IMR-90 (cell line): Measurements from ENCODE around the gene TMSB15B. TPM values are rescaled to one million over a fixed set of nuclear protein-coding genes. Genes with fewer than 3 reads are reported as not detected.
"Not testable (repeated sequence)": the region's sequence is repeated elsewhere in the genome, so short reads cannot be mapped to it uniquely, and the experiment has no call there.

ENCODE experiments used
- ATAC-seq: fragments of 200-7000 bp; cut with Tn5 transposase; 2 replicates; pipeline ENCODE4 v1.9.1; 2020; ENCODE audit warnings: low read depth, mild to moderate bottlenecking, moderate library complexity
- BruUV-seq: library from RNA; stranded (reverse); fragments of 400-500 nt; replicated peaks from 2 replicates; lab custom pipeline; 2021; lab: Mats Ljungman, UMichigan
- CTCF ChIA-PET: fragments of 300-600 bp; formaldehyde crosslinking; extraction: SDS; loops from one replicate; lab custom pipeline; 2021; ENCODE audit warnings: antibody characterized with exemption; lab: Yijun Ruan, JAX
- POLR2A ChIA-PET: fragments of 300-600 bp; sonication (Branson Sonifier 250); formaldehyde crosslinking; loops from one replicate; lab custom pipeline; 2022; ENCODE audit warnings: antibody characterized with exemption; ENCODE audit not compliant: unreplicated experiment; lab: Charles Lee
- DNase-seq: peaks from one replicate; pipeline ENCODE4 v3.0.0; 2013
- H2AFZ ChIP-seq: replicated peaks from 2 replicates; pipeline ENCODE3; 2013; ENCODE audit warnings: low read length, mild to moderate bottlenecking; ENCODE audit not compliant: poor library complexity
- H2AK5ac ChIP-seq: 2 replicates; pipeline ENCODE4 v1.6.1; 2013; ENCODE audit warnings: low read depth, low read length, inconsistent platforms
- H2AK9ac ChIP-seq: replicated peaks from 2 replicates; pipeline ENCODE3; 2013; ENCODE audit warnings: mild to moderate bottlenecking, low read depth, low read length, moderate library complexity; ENCODE audit not compliant: poor library complexity
- H2BK120ac ChIP-seq: 2 replicates; pipeline ENCODE4 v1.6.1; 2013; ENCODE audit warnings: low read depth, low read length, inconsistent platforms
- H2BK15ac ChIP-seq: 3 replicates; pipeline ENCODE4 v1.6.1; 2013; ENCODE audit warnings: low read depth, low read length, inconsistent platforms
- H2BK20ac ChIP-seq: 2 replicates; pipeline ENCODE4 v1.6.1; 2013; ENCODE audit warnings: low read depth, mild to moderate bottlenecking, inconsistent platforms, low read length, moderate library complexity
- H2BK5ac ChIP-seq: 2 replicates; pipeline ENCODE4 v1.6.1; 2013; ENCODE audit warnings: mild to moderate bottlenecking, low read depth, low read length, inconsistent platforms; ENCODE audit not compliant: poor library complexity, severe bottlenecking
- H3K14ac ChIP-seq: replicated peaks from 2 replicates; pipeline ENCODE4 v1.6.1; 2013; ENCODE audit warnings: low read depth, low read length, inconsistent platforms
- H3K18ac ChIP-seq: 2 replicates; pipeline ENCODE4 v1.6.1; 2013; ENCODE audit warnings: low read depth, low read length, control low read depth
- H3K23ac ChIP-seq: 2 replicates; pipeline ENCODE4 v1.6.1; 2013; ENCODE audit warnings: low read depth, low read length, inconsistent platforms
- H3K27ac ChIP-seq: 2 replicates; pipeline ENCODE4 v1.5.1; 2013; ENCODE audit warnings: mild to moderate bottlenecking, control low read depth, low read length; ENCODE audit not compliant: insufficient read depth
- H3K27me3 ChIP-seq: 2 replicates; pipeline ENCODE4 v1.6.1; 2013; ENCODE audit warnings: low read length; ENCODE audit not compliant: control insufficient read depth, insufficient read depth
- H3K36me3 ChIP-seq: 2 replicates; pipeline ENCODE4 v1.6.1; 2013; ENCODE audit warnings: low read length, mixed read lengths; ENCODE audit not compliant: control insufficient read depth, insufficient read depth
- H3K4ac ChIP-seq: 2 replicates; pipeline ENCODE4 v1.6.1; 2013; ENCODE audit warnings: low read depth, low read length, inconsistent platforms
- H3K4me1 ChIP-seq: 2 replicates; pipeline ENCODE4 v1.6.1; 2013; ENCODE audit warnings: low read length, mixed read lengths; ENCODE audit not compliant: control insufficient read depth, insufficient read depth
- H3K4me2 ChIP-seq: 2 replicates; pipeline ENCODE4 v1.6.1; 2013; ENCODE audit warnings: low read depth, mild to moderate bottlenecking, control low read depth, low read length, moderate library complexity
- H3K4me3 ChIP-seq: 2 replicates; pipeline ENCODE4 v1.5.1; 2013; ENCODE audit warnings: low read depth, mild to moderate bottlenecking, control low read depth, low read length, moderate library complexity; ENCODE audit not compliant: insufficient read depth
- H3K56ac ChIP-seq: 2 replicates; pipeline ENCODE4 v1.6.1; 2013; ENCODE audit warnings: low read length, inconsistent platforms; ENCODE audit not compliant: insufficient read depth; ENCODE audit errors: extremely low read depth
- H3K79me1 ChIP-seq, 2 experiments: 2 replicates each; pipeline ENCODE4 v1.6.1; 2013; ENCODE audit warnings: low read length in 2 of 2, inconsistent platforms in 1 of 2, low read depth in 1 of 2
- H3K9ac ChIP-seq: 2 replicates; pipeline ENCODE4 v1.6.1; 2013; ENCODE audit warnings: low read depth, low read length, control low read depth
- H3K9me1 ChIP-seq: 2 replicates; pipeline ENCODE4 v1.6.1; 2013; ENCODE audit warnings: low read length, inconsistent platforms; ENCODE audit not compliant: insufficient read depth
- H3K9me3 ChIP-seq: 2 replicates; pipeline ENCODE4 v1.6.1; 2013; ENCODE audit warnings: low read length; ENCODE audit not compliant: control insufficient read depth, insufficient read depth
- H4K20me1 ChIP-seq: 2 replicates; pipeline ENCODE4 v1.6.1; 2013; ENCODE audit warnings: low read length, inconsistent platforms; ENCODE audit not compliant: insufficient read depth
- H4K5ac ChIP-seq: 2 replicates; pipeline ENCODE4 v1.6.1; 2013; ENCODE audit warnings: mild to moderate bottlenecking, low read depth, low read length, control low read depth
- H4K8ac ChIP-seq, 2 experiments: 2 replicates each; pipeline ENCODE4 v1.6.1; 2013; ENCODE audit warnings: low read depth in 2 of 2, low read length in 2 of 2, control low read depth in 1 of 2, inconsistent platforms in 1 of 2
- H4K91ac ChIP-seq: 2 replicates; pipeline ENCODE4 v1.6.1; 2013; ENCODE audit warnings: low read depth, low read length, inconsistent platforms; ENCODE audit not compliant: insufficient read depth
- WGBS, 2 experiments: methylation state at CpG; one replicate each; pipeline versions ENCODE4 v1.1.5 to v1.1.7; 2013; ENCODE audit warnings: missing lambda C conversion rate in 2 of 2; ENCODE audit not compliant: insufficient read length in 1 of 2; ENCODE audit errors: extremely low coverage in 2 of 2; 5-methylcytosine and 5-hydroxymethylcytosine counted together
- dilution Hi-C: fragments of 300-500 bp; cut with HindIII; formaldehyde crosslinking; loops from one replicate; pipeline ENCODE4 v1.14.3; 2018; ENCODE audit warnings: low sequenced_read_pairs; ENCODE audit not compliant: unreplicated experiment
- in situ Hi-C: fragments of 300-500 bp; cut with MboI; formaldehyde crosslinking; loops from 3 replicates; pipeline ENCODE4 v1.14.3; 2019; ENCODE audit warnings: low sequenced_read_pairs, inconsistent platforms, mixed read lengths
- intact Hi-C: fragments of 100-400 bp; cut with micrococcal nuclease; formaldehyde crosslinking; loops from 2 replicates; pipeline ENCODE4 v1.10.0; 2022
- polyA plus RNA-seq, 3 experiments: library from polyadenylated mRNA; depleted of rRNA; stranded (reverse); fragments of >200 nt; gene quantifications; 2 replicates each; pipeline ENCODE4 v1.2.3, GENCODE V29; 2012; ENCODE audit warnings: low replicate concordance in 1 of 3
- total RNA-seq: library from RNA; depleted of rRNA; stranded (reverse); fragments of >200 nt; gene quantifications from 2 replicates; pipeline ENCODE4 v1.2.3, GENCODE V29; 2012; rRNA removed

Gene TMSB15B
- total and polyA plus RNA-seq, 2 of the 4 experiments (the other 2 are of a cell fraction) = 7.9 to 9.0 TPM

- dilution Hi-C loops, H3K9me1 ChIP-seq, H4K91ac ChIP-seq, H3K9ac ChIP-seq, H3K23ac ChIP-seq, H3K14ac ChIP-seq, H2BK120ac ChIP-seq, H3K79me1 ChIP-seq, H3K4me3 ChIP-seq, intact Hi-C loops, ATAC-seq, H3K4me2 ChIP-seq, H3K18ac ChIP-seq, H2AFZ ChIP-seq, H2BK15ac ChIP-seq, H4K20me1 ChIP-seq, H4K5ac ChIP-seq, DNase-seq, H3K4ac ChIP-seq, BruUV-seq, H2AK5ac ChIP-seq, H2BK20ac ChIP-seq, H3K56ac ChIP-seq, H3K27me3 ChIP-seq, H2AK9ac ChIP-seq, H4K8ac ChIP-seq, H3K4me1 ChIP-seq, H3K9me3 ChIP-seq, H3K27ac ChIP-seq, H2BK5ac ChIP-seq, H3K36me3 ChIP-seq, POLR2A ChIA-PET, in situ Hi-C loops, CTCF ChIA-PET: not testable (repeated sequence)
- no CpG with 5 or more reads among the region's 8 CpGs for whole genome bisulfite sequencing, 2 experiments
These were observed 53.1 kb downstream of the TMSB15B start for GRCh38 chrX:104015576-104015975.

Other genes starting within 250 kb of the TMSB15B start
- 0.18 and 0.28 TPM in 2 replicates for gene PLP1, start 185.8 kb upstream of the TMSB15B start, total RNA-seq
- gene PLP1, start 185.8 kb upstream of the TMSB15B start, polyA plus RNA-seq (2012; rRNA removed) = 0.60 and 0.62 TPM in 2 replicates
- 0.90 and 1.1 TPM in 2 replicates for gene RAB9B, start 130.4 kb upstream of the TMSB15B start, total RNA-seq
- 0.34 and 0.58 TPM in 2 replicates for gene RAB9B, start 130.4 kb upstream of the TMSB15B start, polyA plus RNA-seq (2012; rRNA removed)
- not detected in 2 replicates for gene H2BW1, start 51.1 kb downstream of the TMSB15B start, total RNA-seq
- gene H2BW1, start 51.1 kb downstream of the TMSB15B start, polyA plus RNA-seq (2012; rRNA removed) = not detected in 2 replicates
- gene H2BW2, start 77.3 kb downstream of the TMSB15B start, total RNA-seq = not detected in 2 replicates
- gene H2BW2, start 77.3 kb downstream of the TMSB15B start, polyA plus RNA-seq (2012; rRNA removed) = not detected in 2 replicates
- 2.0 and 5.8 TPM in 2 replicates for gene TMSB15C, start 113.6 kb downstream of the TMSB15B start, total RNA-seq
- gene TMSB15C, start 113.6 kb downstream of the TMSB15B start, polyA plus RNA-seq (2012; rRNA removed) = 1.9 and 2.1 TPM in 2 replicates
- gene ZCCHC18, start 149.9 kb downstream of the TMSB15B start, total RNA-seq = 0.36 and 0.83 TPM in 2 replicates
- gene ZCCHC18, start 149.9 kb downstream of the TMSB15B start, polyA plus RNA-seq (2012; rRNA removed) = 1.1 and 1.5 TPM in 2 replicates
- gene SLC25A53, start 194.4 kb downstream of the TMSB15B start, total RNA-seq = 5.8 and 5.9 TPM in 2 replicates
- gene SLC25A53, start 194.4 kb downstream of the TMSB15B start, polyA plus RNA-seq (2012; rRNA removed) = 3.7 and 4.4 TPM in 2 replicates
- 13.8 and 25.3 TPM in 2 replicates for gene FAM199X, start 203.8 kb downstream of the TMSB15B start, total RNA-seq
- gene FAM199X, start 203.8 kb downstream of the TMSB15B start, polyA plus RNA-seq (2012; rRNA removed) = 2.8 and 4.0 TPM in 2 replicates